ENCODE measurements around the gene NRDE2.

NRDE2 gene

DNA sequence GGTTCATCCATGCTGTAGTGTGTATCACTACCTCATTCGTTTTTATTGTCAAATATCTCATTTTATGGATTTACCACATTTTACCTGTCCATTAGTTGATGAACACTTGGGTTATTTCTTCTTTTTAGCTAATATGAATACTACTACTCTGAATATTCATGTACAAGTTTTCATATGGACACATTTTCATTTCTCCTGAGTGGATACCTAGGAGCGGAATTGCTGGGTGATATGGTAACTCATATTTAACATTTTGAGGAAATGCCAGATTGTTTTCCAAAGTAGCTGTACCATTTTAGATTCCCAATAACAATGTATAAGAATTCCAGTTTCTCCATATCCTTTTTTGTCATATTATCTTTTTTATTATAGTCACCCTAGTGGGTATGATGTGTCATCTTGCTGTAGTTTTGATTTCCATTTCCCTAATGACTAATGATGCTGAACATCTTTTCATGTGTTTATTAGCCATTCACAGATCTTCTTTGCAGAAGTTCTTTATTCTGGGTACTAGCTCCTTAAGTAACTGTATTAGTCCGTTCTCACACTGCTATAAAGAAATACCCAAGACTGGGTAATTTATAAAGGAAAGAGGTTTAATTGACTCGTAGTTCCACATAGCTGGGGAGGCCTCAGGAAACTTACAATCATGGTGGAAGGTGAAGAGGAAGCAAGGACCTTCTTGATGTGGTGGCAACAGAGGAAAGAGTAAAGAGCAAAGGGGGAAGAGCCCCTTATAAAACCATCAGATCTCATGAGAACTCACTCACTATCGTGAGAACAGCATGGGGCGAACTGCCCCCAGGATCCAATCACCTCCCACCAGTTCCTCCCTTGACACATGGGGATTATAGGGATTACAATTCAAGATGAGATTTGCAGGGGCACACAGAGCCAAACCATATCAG is 11.9 kb downstream of the NRDE2 start:
- TF ChIP-seq, protein P1, sequence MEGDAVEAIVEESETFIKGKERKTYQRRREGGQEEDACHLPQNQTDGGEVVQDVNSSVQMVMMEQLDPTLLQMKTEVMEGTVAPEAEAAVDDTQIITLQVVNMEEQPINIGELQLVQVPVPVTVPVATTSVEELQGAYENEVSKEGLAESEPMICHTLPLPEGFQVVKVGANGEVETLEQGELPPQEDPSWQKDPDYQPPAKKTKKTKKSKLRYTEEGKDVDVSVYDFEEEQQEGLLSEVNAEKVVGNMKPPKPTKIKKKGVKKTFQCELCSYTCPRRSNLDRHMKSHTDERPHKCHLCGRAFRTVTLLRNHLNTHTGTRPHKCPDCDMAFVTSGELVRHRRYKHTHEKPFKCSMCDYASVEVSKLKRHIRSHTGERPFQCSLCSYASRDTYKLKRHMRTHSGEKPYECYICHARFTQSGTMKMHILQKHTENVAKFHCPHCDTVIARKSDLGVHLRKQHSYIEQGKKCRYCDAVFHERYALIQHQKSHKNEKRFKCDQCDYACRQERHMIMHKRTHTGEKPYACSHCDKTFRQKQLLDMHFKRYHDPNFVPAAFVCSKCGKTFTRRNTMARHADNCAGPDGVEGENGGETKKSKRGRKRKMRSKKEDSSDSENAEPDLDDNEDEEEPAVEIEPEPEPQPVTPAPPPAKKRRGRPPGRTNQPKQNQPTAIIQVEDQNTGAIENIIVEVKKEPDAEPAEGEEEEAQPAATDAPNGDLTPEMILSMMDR (IDR thresholded peaks at IDR 0.05; ENCODE audit: low read depth, low read length), result no peak
- no peak overlapping the region for H3K4me3 ChIP-seq (ENCODE audit: low read depth, low read length)
- peak; percentile 22 for DNase-seq
- H3K36me3 ChIP-seq, result no peaks in the 10 kb centered on the region
- H3K9me3 ChIP-seq (ENCODE audit: severe bottlenecking), result no peaks in the 10 kb centered on the region
- no peak overlapping the region for H3K27ac ChIP-seq
- no peaks in the 10 kb centered on the region for H3K27me3 ChIP-seq (ENCODE audit: insufficient read depth, low read depth, severe bottlenecking)

DNA sequence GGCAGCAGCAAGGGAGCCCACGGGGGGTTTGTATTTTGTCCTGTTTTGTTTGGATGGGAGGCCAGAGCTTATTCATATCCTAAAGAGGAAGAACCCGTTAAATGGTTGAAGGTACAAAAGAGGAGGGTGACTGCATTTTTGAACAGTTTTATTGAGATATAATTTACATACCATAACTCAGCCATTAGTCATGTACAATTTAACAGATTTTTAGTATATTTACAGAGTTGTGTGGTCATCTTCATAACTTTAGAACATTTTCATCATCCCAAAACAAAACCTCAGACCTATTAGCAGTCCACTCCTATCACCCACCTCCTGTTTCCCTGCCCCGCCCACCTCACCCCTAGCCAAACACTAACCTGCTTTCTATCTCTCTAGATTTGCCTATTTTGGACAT is 12.6 kb downstream of the NRDE2 start:
- H3K36me3 ChIP-seq, result no peaks in the 10 kb centered on the region
- TF ChIP-seq, protein P1 (IDR thresholded peaks at IDR 0.05; ENCODE audit: low read depth, low read length), result no peak
- H3K27ac ChIP-seq, result no peak overlapping the region
- no peak overlapping the region for H3K4me3 ChIP-seq (ENCODE audit: low read depth, low read length)
- H3K9me3 ChIP-seq (ENCODE audit: severe bottlenecking), result no peaks in the 10 kb centered on the region
- no peaks in the 10 kb centered on the region for H3K27me3 ChIP-seq (ENCODE audit: insufficient read depth, low read depth, severe bottlenecking)
- DNase-seq, result no peak

DNA sequence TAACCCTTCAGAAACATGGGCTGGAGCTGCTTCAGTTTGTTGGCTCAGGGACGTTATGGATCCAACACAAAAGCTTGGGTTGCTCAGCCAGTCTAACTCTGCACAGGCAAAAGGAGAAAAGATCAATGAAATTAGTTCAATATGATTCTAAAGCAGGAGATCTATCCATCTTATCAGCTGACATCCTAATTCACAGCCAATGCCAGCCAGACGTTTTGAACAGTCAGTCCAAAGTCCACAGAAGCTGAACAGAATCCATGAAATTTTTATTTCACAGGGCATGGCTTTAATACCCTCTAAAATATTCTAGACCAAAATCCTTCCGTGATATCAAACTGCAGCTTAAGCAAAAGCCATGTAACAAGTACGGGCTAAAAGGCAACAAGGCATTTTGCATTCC is 13.7 kb downstream of the NRDE2 start:
- no peak overlapping the region for H3K4me3 ChIP-seq (ENCODE audit: low read depth, low read length)
- no peaks in the 10 kb centered on the region for H3K9me3 ChIP-seq (ENCODE audit: severe bottlenecking)
- TF ChIP-seq, protein P1 (IDR thresholded peaks at IDR 0.05; ENCODE audit: low read depth, low read length), result no peak
- no peaks in the 10 kb centered on the region for H3K36me3 ChIP-seq
- no peaks in the 10 kb centered on the region for H3K27me3 ChIP-seq (ENCODE audit: insufficient read depth, low read depth, severe bottlenecking)
- H3K27ac ChIP-seq, result no peak overlapping the region
- no peak for DNase-seq

DNA sequence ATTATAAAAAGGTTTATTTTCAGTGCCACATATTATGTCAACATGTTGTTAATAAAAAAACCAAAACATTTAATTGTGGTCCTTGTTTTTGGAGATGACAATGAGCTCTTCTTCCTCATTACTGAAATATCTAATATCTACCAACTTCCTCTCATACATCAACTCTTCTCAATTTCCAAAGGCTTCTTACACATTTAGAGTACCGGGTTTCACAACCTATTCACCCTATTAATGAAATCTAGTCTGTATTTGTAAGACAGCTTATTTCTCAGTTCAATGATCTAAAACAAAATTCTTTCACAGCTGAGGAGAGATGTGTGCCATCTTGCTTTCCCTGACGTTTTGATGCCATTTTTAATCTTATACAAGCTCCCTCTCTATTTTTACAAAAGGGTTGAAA is 14.5 kb downstream of the NRDE2 start:
- Histone ChIP-seq H3K36me3 (no peaks in the 10 kb centered on the region), H3K9me3 (ENCODE audit: severe bottlenecking) (no peaks in the 10 kb centered on the region), H3K4me3 (ENCODE audit: low read depth, low read length) (no peak overlapping the region), H3K27me3 (ENCODE audit: insufficient read depth, low read depth, severe bottlenecking) (no peaks in the 10 kb centered on the region), H3K27ac (no peak overlapping the region)
- no peak for DNase-seq
- TF ChIP-seq, protein P1 (IDR thresholded peaks at IDR 0.05; ENCODE audit: low read depth, low read length), result no peak

DNA sequence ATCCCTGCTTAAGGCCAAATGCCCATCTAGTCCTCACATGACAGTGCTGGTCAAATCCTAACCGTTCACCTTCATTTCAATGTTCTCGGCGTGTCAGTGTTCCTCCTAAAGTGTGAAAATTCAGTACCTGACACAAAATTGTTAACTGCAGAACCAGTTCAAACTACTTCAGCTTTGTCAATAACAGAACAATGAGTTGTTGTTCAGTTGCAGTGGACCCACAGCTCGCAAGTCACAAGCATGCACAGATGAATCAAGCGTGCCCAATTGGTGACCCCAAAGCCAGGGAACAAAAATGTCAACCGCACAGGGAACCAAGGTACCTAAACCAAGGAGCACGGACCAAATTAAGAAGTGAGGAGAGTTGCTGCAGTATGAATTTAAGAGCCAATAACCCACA is 23.2 kb downstream of the NRDE2 start:
- H3K36me3 ChIP-seq, result 0 out of 2 replicates have a peak, but pooled peaks cover 3% of the 10 kb centered on the region
- H3K9me3 ChIP-seq (ENCODE audit: severe bottlenecking), result no peaks in the 10 kb centered on the region

More for the DNA sequence above, 23.2 kb downstream of the NRDE2 start:
- Histone ChIP-seq H3K27ac (no peak overlapping the region), H3K4me3 (ENCODE audit: low read depth, low read length) (no peak overlapping the region), H3K27me3 (ENCODE audit: insufficient read depth, low read depth, severe bottlenecking) (no peaks in the 10 kb centered on the region)
- TF ChIP-seq, protein P1 (IDR thresholded peaks at IDR 0.05; ENCODE audit: low read depth, low read length), result no peak
- no peak for DNase-seq

Measured in WERI-Rb-1 (cell line).